DMS114 treated with DMSO at 0.1 percent for 48 hours (cell line): Measurements from ENCODE around the gene TMCO4.

ENCODE experiments used
- DNase-seq: peaks from one replicate; lab custom pipeline; 2025; ENCODE audit not compliant: unreplicated experiment; lab: John Stamatoyannopoulos, UW

The TMCO4 gene

GRCh38 chr1:19723874-19724273 is 75.8 kb downstream of the TMCO4 start:
- DNase-seq: no peak

- DNase-seq: no peak
Measured at GRCh38 chr1:19720973-19721372, 78.7 kb downstream of the TMCO4 start.

- no peak for DNase-seq
Measured at GRCh38 chr1:19720174-19720573, 79.5 kb downstream of the TMCO4 start.

GRCh38 chr1:19717467-19717866 is 82.2 kb downstream of the TMCO4 start:
- DNase-seq: no peak

- DNase-seq: peak; percentile 84
Measured at GRCh38 chr1:19715334-19716203, 84.1 kb downstream of the TMCO4 start.

GRCh38 chr1:19712928-19713327 is 86.8 kb downstream of the TMCO4 start:
- no peak for DNase-seq

- DNase-seq: no peak
Measured at GRCh38 chr1:19710825-19711611, 88.7 kb downstream of the TMCO4 start.

GRCh38 chr1:19709260-19709793 is 90.4 kb downstream of the TMCO4 start:
- no peak for DNase-seq

- no peak for DNase-seq
Measured at GRCh38 chr1:19708567-19709110, 91.1 kb downstream of the TMCO4 start.

GRCh38 chr1:19706136-19706535 is 93.6 kb downstream of the TMCO4 start:
- DNase-seq: no peak

- no peak for DNase-seq
Measured at GRCh38 chr1:19705464-19705863, 94.3 kb downstream of the TMCO4 start.

- DNase-seq: peak; percentile 46
Measured at GRCh38 chr1:19704247-19705113, 95.2 kb downstream of the TMCO4 start.

- no peak for DNase-seq
Measured at GRCh38 chr1:19703280-19703679, 96.4 kb downstream of the TMCO4 start.

- DNase-seq: no peak
Measured at GRCh38 chr1:19700079-19700777, 99.5 kb downstream of the TMCO4 start.

- DNase-seq: no peak
Measured at GRCh38 chr1:19698181-19698580, 101.5 kb downstream of the TMCO4 start.

- DNase-seq: no peak
Measured at GRCh38 chr1:19696820-19697219, 102.9 kb downstream of the TMCO4 start.

- no peak for DNase-seq
Measured at GRCh38 chr1:19695772-19696171, 103.9 kb downstream of the TMCO4 start.

GRCh38 chr1:19694298-19694697 is 105.4 kb downstream of the TMCO4 start:
- DNase-seq: no peak

GRCh38 chr1:19690342-19690741 is 109.4 kb downstream of the TMCO4 start:
- DNase-seq: no peak

- DNase-seq: no peak
Measured at GRCh38 chr1:19689856-19690255, 109.9 kb downstream of the TMCO4 start.
